ENCODE measurements around the gene AKAP11. TPM values are rescaled to one million over a fixed set of nuclear protein-coding genes. Genes with fewer than 3 reads are reported as not detected.

AKAP11 gene
- polyA plus RNA-seq, 1 donor from 2014 or later = 20.9 TPM

- no peak overlapping the region for H2AFZ ChIP-seq (ENCODE audit: low read depth, low read length)
- no peaks in the 10 kb centered on the region for H3K27me3 ChIP-seq (ENCODE audit: insufficient read depth, low read depth, low read length)
- no peaks in the 10 kb centered on the region for H3K36me3 ChIP-seq (ENCODE audit: insufficient read depth, low read length)
- no peaks in the 10 kb centered on the region for H3K9me2 ChIP-seq (ENCODE audit: insufficient read depth, low read length)
- H3K27ac ChIP-seq (ENCODE audit: low read length) = no peak overlapping the region
- H3F3A ChIP-seq (ENCODE audit: insufficient read depth, low read length, poor library complexity, severe bottlenecking) = no peaks in the 10 kb centered on the region
- no peak overlapping the region for H3K9ac ChIP-seq (ENCODE audit: low read length)
- no peak overlapping the region for H3K4me2 ChIP-seq (ENCODE audit: low read length)
- no peaks in the 10 kb centered on the region for H3K79me2 ChIP-seq (replicated peaks; ENCODE audit: insufficient read depth, low read length)
- H3K4me3 ChIP-seq (ENCODE audit: low read length) = no peak overlapping the region
- no peaks in the 10 kb centered on the region for H3K9me3 ChIP-seq (ENCODE audit: low read length)
- no peaks in the 10 kb centered on the region for H4K20me1 ChIP-seq (ENCODE audit: insufficient read depth)
- no peak for TF ChIP-seq RAD21 (conservative IDR thresholded peaks at IDR 0.05)
- TF ChIP-seq REST (IDR thresholded peaks at IDR 0.05; ENCODE audit: borderline replicate concordance) = no peak
- no peak for TF ChIP-seq POLR2AphosphoS5 (IDR thresholded peaks at IDR 0.05)
- TF ChIP-seq MXI1 (conservative IDR thresholded peaks at IDR 0.05; ENCODE audit: poor library complexity, severe bottlenecking) = no peak
- no peak for TF ChIP-seq CTCF (IDR thresholded peaks at IDR 0.05; ENCODE audit: poor library complexity, severe bottlenecking)
- TF ChIP-seq EZH2 (IDR thresholded peaks at IDR 0.05; ENCODE audit: borderline replicate concordance, insufficient read depth, low read length, poor library complexity, severe bottlenecking) = no peak
These were observed 32.3 kb upstream of the AKAP11 start for GRCh38 chr13:42239644-42240043.

- TF ChIP-seq POLR2AphosphoS5 (IDR thresholded peaks at IDR 0.05) (no peak), MXI1 (conservative IDR thresholded peaks at IDR 0.05; ENCODE audit: poor library complexity, severe bottlenecking) (no peak), EZH2 (IDR thresholded peaks at IDR 0.05; ENCODE audit: borderline replicate concordance, insufficient read depth, low read length, poor library complexity, severe bottlenecking) (no peak), SMC3 (conservative IDR thresholded peaks at IDR 0.05; ENCODE audit: poor library complexity) (no peak), RAD21 (conservative IDR thresholded peaks at IDR 0.05) (no peak), TAF1 (IDR thresholded peaks at IDR 0.05; ENCODE audit: low read depth) (no peak), REST (IDR thresholded peaks at IDR 0.05; ENCODE audit: borderline replicate concordance) (no peak), CTCF (IDR thresholded peaks at IDR 0.05; ENCODE audit: poor library complexity, severe bottlenecking) (no peak), EP300 (conservative IDR thresholded peaks at IDR 0.05; ENCODE audit: poor library complexity, severe bottlenecking) (no peak)
- Histone ChIP-seq H3K27ac (ENCODE audit: low read length) (no peak overlapping the region), H3K27me3 (ENCODE audit: insufficient read depth, low read depth, low read length) (no peaks in the 10 kb centered on the region), H3K4me2 (ENCODE audit: low read length) (no peak overlapping the region), H2AFZ (ENCODE audit: low read depth, low read length) (no peak overlapping the region), H3F3A (ENCODE audit: insufficient read depth, low read length, poor library complexity, severe bottlenecking) (no peaks in the 10 kb centered on the region), H3K79me2 (replicated peaks; ENCODE audit: insufficient read depth, low read length) (no peaks in the 10 kb centered on the region), H4K20me1 (ENCODE audit: insufficient read depth) (no peaks in the 10 kb centered on the region), H3K9me3 (ENCODE audit: low read length) (no peaks in the 10 kb centered on the region), H3K36me3 (ENCODE audit: insufficient read depth, low read length) (no peaks in the 10 kb centered on the region), H3K9me2 (ENCODE audit: insufficient read depth, low read length) (no peaks in the 10 kb centered on the region), H3K9ac (ENCODE audit: low read length) (no peak overlapping the region), H3K4me3 (ENCODE audit: low read length) (no peak overlapping the region)
These were observed 25.4 kb upstream of the AKAP11 start for GRCh38 chr13:42246541-42246940.

Measured in neural cell (in vitro differentiated cells).